ENCODE measurements around the gene RAET1G.
"Not testable (repeated sequence)": the region's sequence is repeated elsewhere in the genome, so short reads cannot be mapped to it uniquely, and the experiment has no call there.

RAET1G gene, protein sequence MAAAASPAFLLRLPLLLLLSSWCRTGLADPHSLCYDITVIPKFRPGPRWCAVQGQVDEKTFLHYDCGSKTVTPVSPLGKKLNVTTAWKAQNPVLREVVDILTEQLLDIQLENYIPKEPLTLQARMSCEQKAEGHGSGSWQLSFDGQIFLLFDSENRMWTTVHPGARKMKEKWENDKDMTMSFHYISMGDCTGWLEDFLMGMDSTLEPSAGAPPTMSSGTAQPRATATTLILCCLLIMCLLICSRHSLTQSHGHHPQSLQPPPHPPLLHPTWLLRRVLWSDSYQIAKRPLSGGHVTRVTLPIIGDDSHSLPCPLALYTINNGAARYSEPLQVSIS

GRCh38 chr6:149922642-149923326 lies at the start of gene RAET1G:
RAET1G (minus strand) TSS chr6:149923121; CDS start chr6:149923010, 111 bp downstream.
- DNase-seq: peak in 1 of 2 experiments; percentile 25

DNA sequence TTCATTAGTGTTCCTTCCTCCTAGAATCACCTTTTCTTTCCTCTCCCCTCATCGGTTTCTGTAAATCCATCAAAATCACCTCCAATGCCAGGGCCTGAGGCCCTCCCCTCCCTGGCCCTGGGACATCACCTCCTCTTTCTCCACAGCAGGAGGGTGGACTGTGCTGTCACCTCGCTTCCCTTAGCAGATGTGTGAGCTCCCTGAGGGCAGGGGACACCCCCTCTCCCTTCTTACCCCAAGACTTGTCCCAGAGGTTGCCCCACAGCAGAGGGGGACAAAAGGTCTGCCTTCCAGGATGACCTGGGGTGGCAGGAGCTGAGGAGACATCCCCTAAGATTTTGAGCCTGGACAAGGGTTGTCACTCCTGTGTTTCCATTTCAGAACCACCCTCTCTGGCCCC lies 46.7 kb upstream of the RAET1G start:
- no peak for DNase-seq

DNA sequence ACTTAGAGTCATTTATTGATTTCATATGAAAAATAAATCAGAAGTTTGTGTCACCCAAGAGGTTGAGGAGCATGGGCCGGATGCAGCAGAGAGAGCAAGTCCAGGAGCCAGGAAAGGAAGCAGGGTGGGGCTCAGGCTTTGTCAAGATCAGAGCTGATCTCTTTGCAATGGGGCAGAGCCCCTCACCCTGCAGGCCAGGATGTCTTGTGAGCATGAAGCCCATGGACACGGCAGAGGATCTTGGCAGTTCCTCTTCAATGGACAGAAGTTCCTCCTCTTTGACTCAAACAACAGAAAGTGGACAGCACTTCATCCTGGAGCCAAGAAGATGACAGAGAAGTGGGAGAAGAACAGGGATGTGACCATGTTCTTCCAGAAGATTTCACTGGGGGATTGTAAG lies 46.0 kb upstream of the RAET1G start:
- not testable (repeated sequence) for DNase-seq

- not testable (repeated sequence) for DNase-seq
These were observed 45.1 kb upstream of the RAET1G start for GRCh38 chr6:149967999-149968398.

GRCh38 chr6:149967591-149967990 lies 44.7 kb upstream of the RAET1G start:
- no peak for DNase-seq

DNA sequence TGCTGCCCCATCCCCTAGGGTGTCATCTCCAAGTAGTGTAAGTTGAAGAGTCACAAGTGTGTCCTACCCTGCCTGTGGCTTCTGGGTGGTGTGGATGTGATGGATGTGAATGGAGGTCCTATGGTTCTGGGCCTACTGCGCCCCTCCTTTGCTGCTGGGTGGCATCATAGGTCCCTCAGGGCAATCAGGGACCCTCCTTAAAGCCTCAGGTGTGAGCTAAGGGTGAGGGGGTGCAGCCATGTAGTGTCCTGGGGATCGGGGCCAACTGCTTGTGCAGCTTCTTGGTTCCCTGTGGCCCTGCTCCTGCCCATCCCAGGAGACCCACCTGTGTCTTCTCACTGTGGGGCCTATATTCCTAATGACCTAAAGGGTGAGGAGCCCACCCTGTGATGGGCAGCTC lies 43.4 kb upstream of the RAET1G start:
- not testable (repeated sequence) for DNase-seq

DNA sequence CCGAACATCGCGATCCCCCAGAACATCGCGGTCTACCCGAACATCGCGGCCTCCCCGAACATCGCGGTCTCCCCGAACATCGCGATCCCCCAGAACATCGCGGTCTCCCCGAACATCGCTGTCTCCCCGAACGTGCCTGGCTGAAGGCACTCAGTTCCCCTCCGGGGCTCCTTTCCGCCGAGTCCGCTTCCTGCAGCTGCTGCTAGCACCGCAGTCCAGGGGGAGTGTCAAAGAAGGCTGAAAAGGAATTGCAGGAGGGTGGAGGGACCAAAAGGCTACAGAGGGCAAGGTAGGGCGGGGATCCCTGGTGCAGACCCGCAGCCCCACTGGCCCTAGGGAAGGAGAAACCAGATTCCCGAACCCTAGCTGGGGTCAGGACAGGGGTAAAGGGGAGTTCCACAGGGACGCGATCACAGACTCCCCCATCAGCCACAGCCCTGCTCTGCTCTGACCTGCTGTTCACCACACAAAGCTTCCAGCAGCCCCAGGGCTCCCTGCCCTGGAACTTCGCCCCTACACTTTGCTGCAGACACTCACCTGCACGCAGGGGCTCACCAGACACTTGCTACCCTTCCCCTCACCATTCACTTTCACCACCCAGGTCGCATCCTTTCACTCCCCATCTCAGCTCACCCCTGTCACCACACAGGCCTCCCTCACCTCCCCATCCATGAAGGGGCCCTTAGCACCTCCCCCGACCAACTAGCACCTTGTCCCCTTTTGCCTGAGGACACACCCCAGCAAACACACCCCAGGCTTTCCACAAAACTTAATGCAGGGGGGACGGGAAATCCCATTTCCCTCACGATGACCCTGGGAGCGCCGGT lies 42.5 kb upstream of the RAET1G start:
- DNase-seq: no peak

- no peak for DNase-seq
These were observed 41.6 kb upstream of the RAET1G start for GRCh38 chr6:149964308-149965193.

DNA sequence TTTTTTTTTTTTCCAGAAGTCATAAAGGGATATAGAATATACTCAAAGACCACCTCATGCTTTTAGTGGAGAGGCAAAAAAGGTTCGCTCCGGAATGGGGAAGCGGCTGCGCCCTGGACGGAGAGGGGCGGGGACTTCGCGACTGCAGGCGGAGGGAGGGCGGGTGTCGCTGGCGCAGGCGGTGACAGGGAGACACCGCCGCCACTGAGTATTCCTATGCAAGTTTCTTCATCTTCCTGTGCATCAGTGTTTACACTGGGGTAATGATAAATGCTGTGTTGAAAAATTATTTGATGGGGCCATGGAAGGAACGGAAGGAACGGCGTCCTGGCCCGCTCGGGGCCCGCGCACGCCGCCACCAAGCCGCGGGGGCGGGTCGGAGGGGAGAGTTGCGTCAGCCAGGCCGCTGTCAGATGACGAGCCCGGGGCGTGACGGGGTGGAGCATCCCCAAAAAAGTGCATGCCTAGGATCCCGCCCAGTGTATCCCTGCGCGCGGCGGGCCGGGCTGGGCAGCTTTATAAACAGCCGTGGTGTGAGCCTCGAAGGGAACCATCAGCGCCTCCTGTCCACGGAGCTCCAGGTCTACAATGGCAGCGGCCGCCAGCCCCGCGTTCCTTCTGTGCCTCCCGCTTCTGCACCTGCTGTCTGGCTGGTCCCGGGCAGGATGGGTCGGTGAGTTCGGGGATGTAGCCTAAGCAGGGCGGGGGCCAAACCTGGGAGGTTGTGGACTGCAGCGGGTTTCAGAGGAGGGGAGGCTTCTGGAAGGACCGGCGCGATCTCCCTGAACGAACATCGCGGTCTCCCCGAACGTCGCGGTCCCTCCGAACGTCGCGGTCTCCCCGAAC lies 40.8 kb upstream of the RAET1G start, which contains the start of gene ULBP1:
ULBP1 (plus strand) TSS at position 482 of the 846 bp plus-strand sequence; CDS start at position 589, 107 bp downstream.
- DNase-seq: peak; percentile 16 to 71

- DNase-seq: peak in 1 of 2 experiments; percentile 44
These were observed 40.2 kb upstream of the RAET1G start for GRCh38 chr6:149963212-149963461.

DNA sequence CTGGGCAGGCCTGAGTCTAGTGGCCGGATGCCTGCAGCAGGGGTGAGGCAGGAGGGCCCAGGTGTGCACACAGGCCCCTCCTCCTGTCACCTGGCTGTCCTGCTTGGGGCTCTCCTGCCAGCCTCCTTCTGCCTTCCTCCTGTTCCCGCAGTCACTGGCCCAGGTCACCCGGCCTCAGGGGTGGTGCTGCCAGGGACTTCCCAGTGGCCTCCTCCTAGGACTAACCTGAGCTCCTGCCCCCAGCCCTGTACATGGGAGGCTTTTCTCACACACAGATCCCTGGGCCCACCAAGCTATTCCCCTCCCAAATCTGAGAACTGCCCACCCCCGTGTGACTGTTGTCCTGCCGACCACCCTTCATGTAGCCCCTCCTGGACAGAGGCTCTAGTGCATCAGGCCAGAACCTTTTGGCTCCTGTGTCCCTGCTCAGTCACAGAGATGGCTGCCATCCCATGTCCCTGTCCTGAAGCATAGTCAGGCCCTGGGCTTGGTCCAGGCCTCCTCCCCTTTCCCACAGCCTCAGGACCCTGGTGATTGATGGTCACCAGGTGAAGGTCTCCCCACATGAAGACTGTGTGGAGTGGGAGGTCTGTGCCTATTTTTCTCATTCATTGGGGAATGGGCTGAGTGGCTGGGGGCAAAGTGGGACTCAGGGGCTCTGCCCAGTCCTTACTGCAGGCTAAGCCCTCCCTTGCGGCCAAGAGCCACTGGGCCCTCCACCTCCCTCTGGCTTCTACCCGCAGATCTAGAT lies 39.7 kb upstream of the RAET1G start:
- no peak for DNase-seq

- no peak for DNase-seq
These were observed 39.0 kb upstream of the RAET1G start for GRCh38 chr6:149961728-149962425.

- DNase-seq: no peak
These were observed 37.6 kb upstream of the RAET1G start for GRCh38 chr6:149960488-149960887.

DNA sequence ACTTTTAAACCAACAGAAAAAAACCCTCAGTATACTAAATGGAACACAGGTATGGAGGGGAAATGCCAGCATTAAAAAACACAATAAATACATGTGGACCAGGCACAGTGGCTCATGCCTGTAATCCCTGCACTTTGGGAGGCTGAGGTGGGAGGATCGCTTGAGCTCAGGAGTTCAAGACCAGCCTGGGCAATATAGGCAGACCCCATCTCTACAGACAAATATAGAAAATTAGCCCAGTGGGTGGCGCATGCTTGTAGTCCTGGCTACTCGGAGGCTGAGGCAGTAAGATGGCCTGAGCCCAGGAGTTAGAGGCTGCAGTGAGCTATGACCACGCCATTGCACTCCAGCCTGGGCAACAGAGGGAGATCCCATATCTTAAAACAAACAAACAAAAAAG lies 36.9 kb upstream of the RAET1G start:
- not testable (repeated sequence) for DNase-seq

GRCh38 chr6:149958124-149958523 lies 35.2 kb upstream of the RAET1G start:
- not testable (repeated sequence) for DNase-seq

- DNase-seq: not testable (repeated sequence)
These were observed 32.9 kb upstream of the RAET1G start for GRCh38 chr6:149955654-149956317.

DNA sequence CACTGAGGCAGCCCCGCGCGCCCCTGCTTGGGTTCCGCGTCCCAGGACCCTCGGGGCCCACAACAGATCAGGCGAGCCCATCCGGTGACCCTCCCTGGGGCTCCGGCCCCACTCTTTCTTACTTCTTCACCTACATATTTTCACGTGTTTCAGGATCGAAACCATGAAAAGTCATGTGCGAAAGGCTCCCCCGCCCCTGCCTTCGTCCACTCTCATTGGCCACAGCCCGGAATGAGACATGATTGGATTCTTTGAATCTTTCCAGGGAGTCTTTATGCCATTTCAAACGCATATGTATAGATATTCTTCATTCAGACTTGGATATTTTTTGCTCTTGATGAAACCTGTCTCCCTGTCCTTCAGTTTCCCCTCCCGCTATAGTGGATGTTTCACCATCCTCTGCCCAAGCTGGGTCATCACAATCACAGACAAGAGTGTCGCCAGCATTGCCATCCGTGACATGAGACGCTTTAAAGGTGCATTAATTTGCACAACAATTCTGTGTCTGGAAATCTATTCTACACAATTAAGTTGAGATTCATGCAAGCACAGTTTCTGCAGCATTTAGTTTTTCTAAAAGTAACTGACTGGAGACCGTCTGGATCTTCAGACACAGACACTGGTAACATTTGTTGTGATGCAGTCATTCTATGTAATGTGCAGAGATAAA lies 32.2 kb upstream of the RAET1G start:
- not testable (repeated sequence) for DNase-seq

DNA sequence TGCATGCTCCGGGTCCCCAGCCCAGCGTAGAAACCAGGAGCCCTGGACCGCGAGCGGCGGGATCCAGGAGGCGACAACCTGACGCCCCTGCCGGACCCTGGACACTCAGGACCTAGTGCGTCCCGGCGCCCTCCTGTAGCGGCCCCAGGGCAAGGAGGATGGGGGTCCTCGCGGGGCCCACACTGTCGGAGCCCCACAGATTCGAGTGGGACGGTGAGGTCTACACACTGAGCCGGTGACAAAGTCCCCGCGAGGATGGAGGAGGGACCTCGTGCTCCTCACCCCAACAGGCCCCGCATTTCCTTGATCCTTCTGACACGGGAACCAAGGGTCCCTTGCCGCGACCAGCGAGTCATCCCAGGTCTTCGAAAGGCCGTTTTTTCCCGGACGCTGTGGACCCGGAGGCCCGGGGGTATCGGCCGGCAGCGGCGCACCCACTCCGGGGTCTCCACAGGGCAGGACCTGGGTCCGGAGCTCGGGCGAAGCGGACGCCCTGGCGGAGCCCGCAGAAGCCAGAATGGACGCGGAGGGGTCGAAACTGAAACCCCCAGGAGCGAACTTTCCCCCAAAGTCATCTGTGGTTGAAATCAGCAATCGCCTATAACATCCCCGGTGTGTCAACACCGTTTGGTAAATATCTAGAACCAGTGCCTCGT lies 31.5 kb upstream of the RAET1G start:
- not testable (repeated sequence) for DNase-seq
